Anterior cingulate cortex (tissue), 58 donors: ENCODE measurements around the gene RGS12.
A peak's percentile ranks its signal among the peaks of the same experiment; 100 is the strongest.

ENCODE experiments used
- DNase-seq, 58 donors: peaks; one replicate each; lab custom pipeline; 2025; lab: John Stamatoyannopoulos, UW

The RGS12 gene

GRCh38 chr4:3276986-3277385 lies 15.8 kb upstream of the RGS12 start:
- peak in 20 of 58 donors; percentile 22 to 71 (median 38) for DNase-seq

DNA sequence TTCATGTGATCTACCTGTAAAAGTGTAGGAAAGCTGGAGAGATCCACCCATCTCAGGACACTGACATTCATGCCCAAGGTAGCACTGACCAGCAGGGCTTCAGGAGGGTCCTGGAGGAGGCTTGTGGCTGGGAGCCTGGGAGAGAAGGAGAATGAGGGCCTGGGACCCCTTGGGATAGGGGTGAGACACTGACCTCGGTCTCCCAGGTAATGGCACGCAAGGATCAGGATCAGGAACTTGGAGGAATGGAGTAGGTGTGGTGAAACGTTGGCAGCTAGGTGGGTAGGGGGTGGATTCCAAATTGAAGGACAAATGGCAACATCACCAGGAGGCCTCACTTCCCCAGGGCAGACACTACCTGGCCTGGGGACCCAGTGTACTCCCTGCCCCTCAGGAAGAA lies 12.4 kb upstream of the RGS12 start:
- DNase-seq: no peak

DNA sequence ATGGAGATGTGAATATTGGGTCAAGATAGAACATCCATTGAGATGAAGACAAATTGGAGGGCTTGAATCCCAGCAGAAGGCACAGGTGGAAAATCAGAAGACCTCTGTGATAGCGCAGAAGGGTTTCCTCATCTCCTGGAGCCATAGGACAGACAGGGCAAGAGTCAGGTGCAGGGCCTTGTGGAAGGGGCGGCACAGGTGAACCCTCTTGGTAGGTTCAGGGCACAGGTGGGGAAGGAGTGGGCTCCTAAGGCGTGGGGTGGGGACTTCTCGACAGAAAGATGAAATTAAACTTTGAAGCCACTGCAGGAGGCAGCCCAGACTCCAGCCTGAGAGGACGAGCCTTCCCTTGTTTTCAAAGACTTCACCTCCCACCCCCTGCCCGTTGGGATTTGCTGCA lies 9.3 kb upstream of the RGS12 start:
- no peak for DNase-seq

- no peak for DNase-seq
Measured at GRCh38 chr4:3283916-3284315, 8.9 kb upstream of the RGS12 start.

DNA sequence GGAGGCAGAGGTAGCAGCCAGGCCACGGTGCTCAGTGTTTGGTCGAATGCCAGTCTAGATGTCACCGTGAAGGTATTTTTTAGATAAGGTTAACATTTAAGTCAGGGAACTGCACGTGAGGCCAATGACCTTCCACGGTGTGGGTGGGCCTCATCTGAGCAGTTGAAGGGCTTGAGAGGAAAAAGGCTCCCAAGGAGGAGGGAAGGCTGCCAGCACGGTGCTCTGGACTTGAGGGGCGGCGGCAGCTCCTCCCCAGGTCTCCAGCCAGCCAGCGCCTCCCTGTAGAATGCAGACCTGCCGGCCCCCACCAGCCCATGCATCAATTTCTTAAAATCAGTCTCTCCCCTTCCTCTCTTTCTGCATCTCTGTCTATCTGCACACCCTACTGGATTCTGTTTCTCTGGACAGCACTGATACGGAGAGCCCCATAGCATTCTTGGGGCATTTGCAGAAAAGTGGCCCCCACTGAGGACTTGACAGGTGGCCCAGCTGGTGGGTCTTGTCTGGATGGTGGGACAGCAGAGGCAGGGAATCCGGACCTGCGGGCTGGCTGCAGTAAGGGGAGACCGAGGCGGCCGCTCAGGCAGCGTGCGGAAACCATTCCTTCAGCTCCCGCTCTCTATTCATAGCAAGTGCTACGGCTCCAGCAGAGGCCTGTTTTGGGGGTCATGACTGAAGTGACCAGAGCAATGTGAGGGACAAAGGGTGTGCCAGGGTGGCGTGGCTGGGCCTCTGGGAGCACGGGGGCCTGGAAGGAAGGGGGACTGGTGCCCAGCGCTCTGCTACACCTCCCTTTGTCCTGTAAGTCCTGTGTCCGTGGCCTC lies 7.9 kb upstream of the RGS12 start:
- no peak for DNase-seq

DNA sequence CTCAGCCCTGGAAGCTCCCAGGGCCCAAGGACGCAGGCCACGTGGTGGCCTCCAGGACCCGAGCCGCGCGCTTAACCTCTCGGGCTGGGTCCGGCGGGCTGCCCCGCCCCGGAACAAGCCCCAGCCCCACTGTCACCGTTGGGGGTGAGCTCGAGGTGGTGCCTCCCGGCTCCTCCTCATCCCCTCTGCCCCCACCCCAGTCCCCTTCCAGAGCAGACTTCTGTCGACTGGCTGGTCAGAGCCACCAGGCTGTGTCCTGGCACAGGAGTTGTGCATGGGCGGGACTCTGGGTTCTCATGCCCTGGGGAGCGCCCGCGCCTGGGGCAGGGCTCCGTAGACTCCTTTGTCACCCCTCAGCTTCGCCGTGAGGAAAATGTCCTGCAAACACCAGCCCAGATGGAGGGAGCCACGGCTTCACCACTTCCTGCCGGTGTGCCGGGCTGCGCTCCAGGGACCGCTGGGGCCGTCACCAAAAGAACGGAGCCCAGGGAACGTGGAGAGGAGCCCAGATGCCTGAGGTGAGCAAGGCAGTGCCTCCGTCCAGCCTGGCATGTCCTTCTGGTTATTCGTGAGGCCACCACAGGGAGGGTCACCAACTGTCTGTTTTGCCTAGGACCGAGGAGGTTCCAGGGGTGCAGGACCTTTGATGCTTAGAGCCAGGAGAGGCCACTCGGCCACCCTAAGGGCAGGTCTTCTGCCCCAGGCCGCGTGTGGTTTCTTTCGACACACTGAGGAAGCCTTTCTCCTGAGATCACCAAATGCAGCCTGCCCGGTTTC lies 7.1 kb upstream of the RGS12 start:
- peak in 3 of 58 donors; percentile 28 to 67 (median 44) for DNase-seq

GRCh38 chr4:3286335-3287175 lies 6.3 kb upstream of the RGS12 start:
- no peak for DNase-seq

- DNase-seq: no peak
Measured at GRCh38 chr4:3287271-3287971, 5.4 kb upstream of the RGS12 start.

GRCh38 chr4:3287972-3288570 lies 4.8 kb upstream of the RGS12 start:
- DNase-seq: no peak

DNA sequence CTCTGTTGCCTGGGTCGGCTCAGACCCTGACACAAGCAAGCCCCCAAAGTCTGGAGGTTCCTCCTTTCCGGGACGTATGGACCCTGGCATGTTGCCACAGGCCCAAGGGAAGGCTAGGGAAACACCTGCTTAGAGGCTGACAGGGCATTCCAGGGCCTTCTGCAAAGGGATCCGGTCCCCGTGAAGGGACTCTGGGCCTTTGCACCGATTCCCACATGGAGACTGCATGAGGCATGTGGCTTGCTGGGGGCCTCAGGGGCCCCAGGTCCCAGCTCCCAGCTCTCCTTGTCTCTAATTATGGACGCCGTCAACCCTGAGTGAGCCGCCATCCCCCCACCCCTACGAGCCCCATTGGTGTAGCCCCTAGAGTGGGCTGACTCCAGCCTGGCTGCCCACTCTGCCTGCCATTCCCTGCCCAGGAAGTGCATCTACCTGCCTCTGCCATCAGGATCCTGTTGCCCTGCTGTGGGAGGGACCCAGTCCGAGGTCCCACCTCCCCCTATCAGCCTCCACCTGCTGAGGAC lies 4.2 kb upstream of the RGS12 start:
- DNase-seq: no peak

DNA sequence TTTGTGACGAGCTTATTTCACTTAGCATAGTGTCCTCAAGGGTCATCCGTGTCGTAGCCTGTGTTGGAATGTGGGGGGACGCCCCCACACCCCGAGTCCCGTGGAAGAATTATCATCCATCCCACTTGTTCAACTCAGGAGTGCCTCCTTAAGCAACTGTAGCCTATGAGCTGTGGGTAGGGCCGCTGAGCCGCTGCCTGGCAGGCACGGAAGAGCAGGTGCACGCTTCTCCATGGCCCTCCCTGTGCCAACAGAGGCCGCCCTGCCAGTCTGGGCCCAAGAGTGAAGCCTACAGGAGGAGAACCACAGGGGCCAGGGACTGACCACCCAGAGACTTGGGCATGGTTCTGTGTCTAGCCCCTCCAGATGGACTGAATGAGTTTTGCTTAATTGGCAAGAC lies 2.3 kb upstream of the RGS12 start:
- DNase-seq: no peak

GRCh38 chr4:3290889-3291321 lies 1.9 kb upstream of the RGS12 start:
- no peak for DNase-seq

DNA sequence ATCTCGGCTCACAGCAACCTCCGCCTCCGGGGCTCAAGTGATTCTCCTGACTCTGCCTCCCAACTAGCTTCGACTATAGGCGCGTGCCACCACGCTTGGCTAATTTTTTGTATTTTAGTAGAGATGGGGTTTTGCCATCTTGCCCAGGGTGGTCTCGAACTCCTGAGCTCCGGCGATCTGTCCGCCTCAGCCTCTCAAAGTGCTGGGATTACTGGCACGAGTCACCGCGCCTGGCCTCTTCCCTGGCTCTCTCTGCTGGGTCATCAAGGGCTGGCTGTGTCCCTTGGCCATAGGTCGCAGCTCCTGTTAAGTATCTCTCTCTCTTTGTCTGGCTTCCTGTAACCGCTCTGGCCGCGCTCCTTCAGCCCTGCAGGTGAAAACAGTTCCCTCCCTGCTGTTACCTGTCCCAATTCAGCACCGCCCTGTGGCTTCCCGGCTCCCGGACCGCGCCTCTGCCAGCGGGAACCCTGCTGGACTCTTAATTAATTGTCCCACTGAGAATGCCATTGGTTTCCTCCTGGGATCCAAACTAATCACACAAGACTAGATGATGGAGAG lies 1.3 kb upstream of the RGS12 start:
- DNase-seq: no peak

DNA sequence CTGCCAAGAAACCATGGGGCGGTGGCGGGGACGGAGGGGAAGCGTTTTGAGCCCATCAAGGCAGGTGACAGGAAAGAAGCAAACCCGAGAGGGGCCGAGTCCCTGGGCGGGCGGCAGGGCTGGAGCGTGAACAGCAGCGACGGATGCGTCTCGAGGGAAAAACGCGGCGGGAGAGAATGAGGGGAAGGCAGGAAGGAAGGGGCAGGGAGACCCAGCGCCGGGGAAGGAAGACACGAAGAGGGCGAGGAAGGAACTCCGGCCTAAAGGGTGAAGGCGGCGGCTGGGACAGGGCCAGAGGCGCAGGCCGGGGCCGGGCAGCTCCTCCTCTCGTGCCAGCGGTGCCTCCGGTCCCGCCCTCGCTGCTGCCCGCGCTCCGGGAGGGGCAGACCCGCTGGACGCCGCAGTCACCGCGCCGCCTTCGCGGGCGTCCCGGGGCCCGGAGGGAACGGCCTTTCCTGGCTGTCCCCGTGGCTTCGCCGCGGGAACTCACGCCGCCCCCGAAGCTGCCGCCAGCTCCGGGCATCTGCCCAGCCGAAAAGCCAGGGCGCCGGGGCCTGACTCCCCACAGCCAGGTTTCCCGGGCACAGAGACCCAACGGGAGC lies 751 bp upstream of the RGS12 start:
- peak in 20 of 58 donors; percentile 26 to 81 (median 72) for DNase-seq

DNA sequence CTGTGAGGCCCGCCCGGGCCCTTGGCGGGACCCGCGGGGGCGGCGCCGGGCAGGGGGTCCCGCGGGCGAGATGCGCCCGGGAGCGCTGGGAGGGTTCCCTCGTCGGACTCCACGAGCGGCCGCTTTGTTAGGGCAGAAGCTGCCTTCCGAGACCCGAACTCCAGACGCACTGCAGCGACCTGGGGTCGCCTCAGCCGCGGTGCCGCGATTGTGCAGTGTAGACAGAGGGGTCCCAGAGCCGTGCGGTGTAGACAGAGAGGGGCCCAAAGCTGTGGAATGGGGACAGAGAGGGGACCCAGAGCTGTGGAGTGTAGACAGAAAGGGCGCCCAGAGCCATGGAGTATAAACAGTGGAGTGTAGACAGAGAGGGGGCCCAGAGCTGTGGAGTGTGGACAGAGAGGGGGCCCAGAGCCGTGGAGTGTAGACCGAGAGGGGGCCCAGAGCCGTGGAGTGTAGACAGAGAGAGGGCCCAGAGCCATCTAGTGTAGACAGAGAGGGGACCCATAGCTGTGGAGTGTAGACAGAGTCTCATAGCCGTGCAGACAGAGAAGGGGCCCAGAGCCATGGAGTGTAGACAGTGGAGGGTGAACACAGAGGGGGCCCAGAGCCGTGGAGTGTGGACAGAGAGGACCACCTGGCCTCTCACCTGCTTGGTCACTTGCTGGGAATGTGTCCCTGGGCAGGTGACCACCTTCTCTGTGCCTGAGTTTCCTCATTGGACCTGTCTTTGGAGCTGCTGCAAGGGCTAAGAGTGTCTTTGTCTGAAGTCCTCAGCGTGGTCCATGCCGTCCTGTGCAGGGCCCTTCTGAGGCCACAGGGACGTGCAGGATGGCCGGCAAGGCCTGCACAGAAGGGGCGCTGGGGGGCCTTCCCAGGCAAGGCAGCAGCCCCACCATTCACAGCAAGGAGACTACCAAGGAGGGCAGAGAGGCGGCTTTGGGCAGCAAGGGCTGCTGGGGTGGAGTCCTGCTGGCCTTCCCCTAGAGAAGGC lies 875 bp downstream of the RGS12 start:
- DNase-seq: no peak

DNA sequence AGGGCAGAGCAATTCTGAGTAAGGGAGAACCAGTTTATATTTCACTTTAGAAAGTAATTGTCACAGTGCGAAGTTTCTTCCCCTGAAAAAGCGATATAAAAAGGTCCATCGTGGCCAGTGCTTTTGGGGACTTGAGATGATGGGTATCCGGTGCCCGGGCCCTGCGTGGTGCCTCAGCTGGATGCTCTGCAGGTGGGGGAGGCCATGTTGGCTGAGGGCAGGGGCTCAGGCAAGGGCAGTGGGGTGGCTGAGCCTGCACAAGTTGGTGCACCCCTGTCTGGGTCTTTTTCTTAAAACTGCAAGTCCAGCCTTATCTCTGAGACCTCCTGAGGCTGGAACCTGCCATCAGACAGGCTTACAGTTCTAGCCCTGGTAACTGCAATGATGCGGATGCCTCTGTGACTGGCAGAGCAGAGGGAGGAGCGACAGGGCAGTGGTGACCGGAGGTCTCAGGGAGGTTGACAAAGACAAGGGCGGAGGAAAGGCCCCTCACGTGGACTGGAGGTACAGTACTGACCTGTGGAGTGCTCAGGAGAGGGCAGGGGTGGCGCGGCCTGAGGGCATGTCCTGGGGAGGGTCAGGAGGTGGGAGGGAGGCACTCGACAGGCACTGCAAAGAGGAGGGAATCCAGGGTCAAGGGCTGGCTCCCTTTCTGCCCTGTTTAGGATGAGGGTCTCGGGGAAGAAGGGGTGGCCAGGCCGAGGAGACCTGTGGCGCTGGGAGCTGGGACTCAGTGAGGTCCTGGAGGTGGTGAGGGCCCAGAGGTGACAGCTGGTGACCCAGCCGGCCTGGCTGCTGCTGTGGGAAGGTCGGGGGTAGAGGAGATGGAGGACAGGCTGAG lies 1.8 kb downstream of the RGS12 start:
- no peak for DNase-seq
